ENCODE results near the gene SLC25A52. TPM values are rescaled to one million over a fixed set of nuclear protein-coding genes. Genes with fewer than 3 reads are reported as not detected.

Gene SLC25A52
- total RNA-seq, 5 donors from 2014 or later (not counting 1 experiment from before 2014, with no cell fraction given): not detected

DNA sequence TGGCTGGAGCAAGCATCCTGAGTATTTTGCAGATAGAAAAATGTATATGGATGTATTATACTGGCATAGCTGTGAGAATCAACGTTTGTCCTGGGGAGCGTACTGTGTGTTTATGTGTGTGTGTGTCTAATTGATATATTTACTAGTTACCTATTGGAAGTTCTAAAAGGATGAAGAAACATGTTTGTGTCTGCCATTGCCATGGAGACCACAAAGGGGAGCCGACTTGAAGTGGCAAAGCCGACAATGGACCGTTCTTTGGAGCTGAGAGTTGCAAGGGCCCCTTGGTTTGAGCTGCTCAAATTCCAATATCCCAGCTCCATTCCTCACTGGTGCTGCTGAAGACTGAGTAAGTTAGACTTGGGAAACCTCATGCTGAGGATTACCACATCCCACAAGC lies 14.3 kb upstream of the SLC25A52 start:
- H3K27ac ChIP-seq (ENCODE audit: low read length): no peak overlapping the region
- no peak overlapping the region for H3K4me3 ChIP-seq (ENCODE audit: control insufficient read depth in 1 of 2, extremely low read depth in 1 of 2, low read length in 1 of 2)
- Mint-ChIP-seq H3K27ac (no peak overlapping the region), H3K4me3 (no peak overlapping the region), H3K36me3 (peaks cover 3% of the 10 kb centered on the region), H3K27me3 (no peaks in the 10 kb centered on the region), H3K4me1 (no peaks in the 10 kb centered on the region), H3K9me3 (peaks cover 5 to 25% (median 18%) of the 10 kb centered on the region in 3 donors)
- no peaks in the 10 kb centered on the region for H3K4me1 ChIP-seq (ENCODE audit: control insufficient read depth in 1 of 2, extremely low read depth in 1 of 2, insufficient read depth in 2 of 2, low read length in 2 of 2)
- DNase-seq (no peak), ATAC-seq (replicated peaks in 1 of 4) (no peak)
- H3K9me3 ChIP-seq: no peaks in the 10 kb centered on the region
- CTCF ChIA-PET: interaction anchor here in 1 of 2 donors (0.5 kb wide), 1 partner anchor 40 kb away, joined by 8 read pairs; no protein-coding TSS in a partner anchor
- H3K27me3 ChIP-seq (replicated peaks in 1 of 2; ENCODE audit: control insufficient read depth in 2 of 2, extremely low read depth in 1 of 2, insufficient read depth in 2 of 2, low read length in 1 of 2): no peaks in the 10 kb centered on the region
- POLR2A ChIA-PET: no interaction called here
- H3K36me3 ChIP-seq (ENCODE audit: control insufficient read depth in 2 of 2, extremely low read depth in 1 of 2, insufficient read depth in 1 of 2, low read length in 1 of 2): no peaks in the 10 kb centered on the region
- WGBS (ENCODE audit: insufficient coverage): 91% methylated on average over 2 of the region's 5 CpGs

DNA sequence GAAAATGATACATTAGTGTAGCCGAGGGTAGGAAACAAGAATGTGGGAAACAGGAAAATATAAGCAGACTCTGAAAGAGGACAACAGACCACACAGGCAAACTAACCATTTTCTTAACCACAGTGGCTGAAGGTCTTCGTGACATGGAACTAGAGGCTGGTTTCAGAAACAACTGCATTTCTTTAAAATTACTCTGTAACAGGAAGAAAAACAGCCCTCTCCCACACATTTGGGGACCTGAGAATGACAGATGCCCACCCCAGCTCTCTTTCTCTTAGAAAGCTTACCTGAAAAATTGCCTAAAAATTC lies 13.8 kb upstream of the SLC25A52 start:
- Mint-ChIP-seq H3K4me1 (no peaks in the 10 kb centered on the region), H3K27ac (no peak overlapping the region), H3K9me3 (peaks cover 5 to 20% (median 12%) of the 10 kb centered on the region in 3 donors), H3K36me3 (peaks cover 1% of the 10 kb centered on the region), H3K27me3 (no peaks in the 10 kb centered on the region), H3K4me3 (no peak overlapping the region)
- Histone ChIP-seq H3K9me3 (no peaks in the 10 kb centered on the region), H3K27me3 (replicated peaks in 1 of 2; ENCODE audit: control insufficient read depth in 2 of 2, extremely low read depth in 1 of 2, insufficient read depth in 2 of 2, low read length in 1 of 2) (no peaks in the 10 kb centered on the region), H3K36me3 (ENCODE audit: control insufficient read depth in 2 of 2, extremely low read depth in 1 of 2, insufficient read depth in 1 of 2, low read length in 1 of 2) (no peaks in the 10 kb centered on the region), H3K4me3 (ENCODE audit: control insufficient read depth in 1 of 2, extremely low read depth in 1 of 2, low read length in 1 of 2) (no peak overlapping the region), H3K4me1 (ENCODE audit: control insufficient read depth in 1 of 2, extremely low read depth in 1 of 2, insufficient read depth in 2 of 2, low read length in 2 of 2) (no peaks in the 10 kb centered on the region), H3K27ac (ENCODE audit: low read length) (no peak overlapping the region)
- no peak for DNase-seq
- WGBS (ENCODE audit: insufficient coverage): 17% methylated on average over 1 of the region's 2 CpGs
- ChIA-PET POLR2A (no interaction called here), CTCF (no interaction called here)
- ATAC-seq (replicated peaks in 1 of 4): no peak

DNA sequence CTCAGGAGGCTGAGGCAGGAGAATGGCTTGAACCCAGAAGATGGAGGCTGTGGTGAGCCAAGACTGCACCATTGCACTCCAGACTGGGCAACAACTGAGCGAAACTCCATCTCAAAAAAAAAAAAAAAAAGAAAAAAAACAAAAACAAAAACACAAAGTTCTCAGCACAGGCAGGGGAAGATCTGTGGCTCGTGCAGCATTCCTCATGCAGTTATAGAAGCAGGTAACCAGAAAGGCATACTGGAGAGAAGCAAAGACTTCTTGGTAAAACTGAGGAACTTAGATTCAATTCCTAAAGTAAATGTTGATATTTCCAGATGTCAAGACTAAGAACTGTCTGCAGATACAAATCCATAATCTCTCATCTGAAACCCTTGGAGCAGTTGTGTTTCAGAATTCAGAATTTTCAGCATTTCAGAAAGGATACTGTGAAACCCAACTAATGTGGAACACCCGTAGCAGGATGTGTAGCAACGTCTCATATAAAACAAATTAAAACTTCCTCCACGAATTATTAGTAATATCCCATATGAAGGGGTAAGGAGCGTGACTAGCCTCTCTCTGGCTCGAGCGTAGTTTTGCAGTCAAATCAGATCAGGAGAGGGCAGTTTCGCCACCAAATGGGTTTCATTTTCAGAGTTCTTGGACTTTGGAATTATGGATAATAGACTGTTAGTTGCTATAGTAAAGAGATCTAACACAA lies 13.2 kb upstream of the SLC25A52 start:
- ATAC-seq (replicated peaks in 1 of 4) (no peak), DNase-seq (no peak)
- H3K9me3 ChIP-seq: no peaks in the 10 kb centered on the region
- WGBS (ENCODE audit: insufficient coverage): no CpG with 5 or more reads among the region's 9 CpGs
- H3K4me1 ChIP-seq (ENCODE audit: control insufficient read depth in 1 of 2, extremely low read depth in 1 of 2, insufficient read depth in 2 of 2, low read length in 2 of 2): no peaks in the 10 kb centered on the region
- peaks cover 5 to 15% (median 10%) of the 10 kb centered on the region in 3 donors for H3K9me3 Mint-ChIP-seq
- ChIA-PET POLR2A (no interaction called here), CTCF (no interaction called here)
- H3K27ac ChIP-seq (ENCODE audit: low read length): no peak overlapping the region
- no peaks in the 10 kb centered on the region for H3K4me1 Mint-ChIP-seq
- H3K36me3 ChIP-seq (ENCODE audit: control insufficient read depth in 2 of 2, extremely low read depth in 1 of 2, insufficient read depth in 1 of 2, low read length in 1 of 2): no peaks in the 10 kb centered on the region
- no peaks in the 10 kb centered on the region for H3K27me3 Mint-ChIP-seq
- no peak overlapping the region for H3K4me3 ChIP-seq (ENCODE audit: control insufficient read depth in 1 of 2, extremely low read depth in 1 of 2, low read length in 1 of 2)
- no peak overlapping the region for H3K4me3 Mint-ChIP-seq
- H3K36me3 Mint-ChIP-seq: no peaks in the 10 kb centered on the region
- no peaks in the 10 kb centered on the region for H3K27me3 ChIP-seq (replicated peaks in 1 of 2; ENCODE audit: control insufficient read depth in 2 of 2, extremely low read depth in 1 of 2, insufficient read depth in 2 of 2, low read length in 1 of 2)
- no peak overlapping the region for H3K27ac Mint-ChIP-seq

GRCh38 chr18:31772699-31773098 lies 12.0 kb upstream of the SLC25A52 start:
- Histone ChIP-seq H3K27ac (ENCODE audit: low read length) (no peak overlapping the region), H3K9me3 (no peaks in the 10 kb centered on the region), H3K36me3 (ENCODE audit: control insufficient read depth in 2 of 2, extremely low read depth in 1 of 2, insufficient read depth in 1 of 2, low read length in 1 of 2) (no peaks in the 10 kb centered on the region), H3K27me3 (replicated peaks in 1 of 2; ENCODE audit: control insufficient read depth in 2 of 2, extremely low read depth in 1 of 2, insufficient read depth in 2 of 2, low read length in 1 of 2) (no peaks in the 10 kb centered on the region), H3K4me3 (ENCODE audit: control insufficient read depth in 1 of 2, extremely low read depth in 1 of 2, low read length in 1 of 2) (no peak overlapping the region), H3K4me1 (ENCODE audit: control insufficient read depth in 1 of 2, extremely low read depth in 1 of 2, insufficient read depth in 2 of 2, low read length in 2 of 2) (no peaks in the 10 kb centered on the region)
- no CpG with 5 or more reads among the region's 3 CpGs for WGBS (ENCODE audit: insufficient coverage)
- Mint-ChIP-seq H3K27me3 (peaks cover 2 to 3% of the 10 kb centered on the region in 2 donors), H3K27ac (no peak overlapping the region), H3K9me3 (peaks cover 0 to 4% (median 0%) of the 10 kb centered on the region in 3 donors), H3K4me1 (no peaks in the 10 kb centered on the region), H3K36me3 (no peaks in the 10 kb centered on the region), H3K4me3 (no peak overlapping the region)
- ATAC-seq (replicated peaks in 1 of 4) (no peak), DNase-seq (no peak)
- CTCF ChIA-PET: no interaction called here
- POLR2A ChIA-PET: no interaction called here

- WGBS (ENCODE audit: insufficient coverage): no CpG with 5 or more reads among the region's 3 CpGs
- peaks cover 0 to 2% of the 10 kb centered on the region in 2 experiments for H3K27me3 ChIP-seq (replicated peaks in 1 of 2; ENCODE audit: control insufficient read depth in 2 of 2, extremely low read depth in 1 of 2, insufficient read depth in 2 of 2, low read length in 1 of 2)
- Mint-ChIP-seq H3K36me3 (no peaks in the 10 kb centered on the region), H3K27ac (no peak overlapping the region), H3K4me1 (no peaks in the 10 kb centered on the region), H3K27me3 (peaks cover 1 to 3% of the 10 kb centered on the region in 2 donors), H3K9me3 (no peaks in the 10 kb centered on the region), H3K4me3 (no peak overlapping the region)
- no peaks in the 10 kb centered on the region for H3K4me1 ChIP-seq (ENCODE audit: control insufficient read depth in 1 of 2, extremely low read depth in 1 of 2, insufficient read depth in 2 of 2, low read length in 2 of 2)
- H3K36me3 ChIP-seq (ENCODE audit: control insufficient read depth in 2 of 2, extremely low read depth in 1 of 2, insufficient read depth in 1 of 2, low read length in 1 of 2): no peaks in the 10 kb centered on the region
- DNase-seq (no peak), ATAC-seq (replicated peaks in 1 of 4) (no peak)
- H3K4me3 ChIP-seq (ENCODE audit: control insufficient read depth in 1 of 2, extremely low read depth in 1 of 2, low read length in 1 of 2): no peak overlapping the region
- H3K9me3 ChIP-seq: no peaks in the 10 kb centered on the region
- CTCF ChIA-PET: no interaction called here
- POLR2A ChIA-PET: no interaction called here
- H3K27ac ChIP-seq (ENCODE audit: low read length): no peak overlapping the region
Observed at GRCh38 chr18:31750273-31750672, 10.4 kb downstream of the SLC25A52 start.

DNA sequence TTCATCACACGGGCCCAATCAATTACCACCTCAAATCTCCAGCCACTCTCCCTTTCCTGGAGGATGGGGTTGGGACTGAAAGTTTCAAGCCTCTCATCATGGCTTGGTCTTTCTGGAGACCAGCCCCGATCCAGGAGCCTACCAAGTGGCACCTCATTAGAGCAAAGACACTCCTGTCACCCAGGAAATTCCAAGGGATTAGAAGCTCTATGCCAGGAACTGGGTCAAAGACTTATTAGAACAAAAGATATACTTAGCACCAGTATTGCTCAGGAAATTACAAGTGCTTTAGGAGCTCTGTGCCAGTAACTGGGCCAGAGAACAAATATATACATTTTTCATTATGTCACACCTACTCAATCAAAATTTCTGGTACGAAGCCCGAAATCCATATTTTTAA lies 14.3 kb downstream of the SLC25A52 start:
- no peaks in the 10 kb centered on the region for H3K36me3 Mint-ChIP-seq
- 94% methylated on average over 2 of the region's 4 CpGs for WGBS (ENCODE audit: insufficient coverage)
- H3K4me1 Mint-ChIP-seq: no peaks in the 10 kb centered on the region
- H3K4me3 ChIP-seq (ENCODE audit: control insufficient read depth in 1 of 2, extremely low read depth in 1 of 2, low read length in 1 of 2): no peak overlapping the region
- DNase-seq (no peak), ATAC-seq (replicated peaks in 1 of 4) (no peak)
- peaks cover 0 to 2% of the 10 kb centered on the region in 2 experiments for H3K27me3 ChIP-seq (replicated peaks in 1 of 2; ENCODE audit: control insufficient read depth in 2 of 2, extremely low read depth in 1 of 2, insufficient read depth in 2 of 2, low read length in 1 of 2)
- ChIA-PET POLR2A (no interaction called here), CTCF (no interaction called here)
- H3K4me3 Mint-ChIP-seq: no peak overlapping the region
- no peaks in the 10 kb centered on the region for H3K4me1 ChIP-seq (ENCODE audit: control insufficient read depth in 1 of 2, extremely low read depth in 1 of 2, insufficient read depth in 2 of 2, low read length in 2 of 2)
- no peak overlapping the region for H3K27ac Mint-ChIP-seq
- peaks cover 2% of the 10 kb centered on the region in 2 donors for H3K27me3 Mint-ChIP-seq
- no peak overlapping the region for H3K27ac ChIP-seq (ENCODE audit: low read length)
- no peaks in the 10 kb centered on the region for H3K9me3 ChIP-seq
- no peaks in the 10 kb centered on the region for H3K36me3 ChIP-seq (ENCODE audit: control insufficient read depth in 2 of 2, extremely low read depth in 1 of 2, insufficient read depth in 1 of 2, low read length in 1 of 2)
- no peaks in the 10 kb centered on the region for H3K9me3 Mint-ChIP-seq

Data from T-cell (primary cell).